Measurements from ENCODE around the gene VAMP4.

VAMP4 gene

GRCh38 chr1:171653796-171654195 is 88.1 kb downstream of the VAMP4 start:
- DNase-seq (ENCODE audit: low spot score) (no peak), FAIRE-seq (no peak)

GRCh38 chr1:171652234-171652822 is 89.5 kb downstream of the VAMP4 start, which contains the start of gene MYOC:
TSS of gene MYOC (minus strand) at chr1:171652688. CDS start at chr1:171652611, 77 bp downstream.
- DNase-seq (ENCODE audit: low spot score): no peak
- no peak for FAIRE-seq
